HG02970 (cell line): ENCODE measurements around the gene MSX1.
"Not testable (repeated sequence)": the region's sequence is repeated elsewhere in the genome, so short reads cannot be mapped to it uniquely, and the experiment has no call there.

Source experiments
- ATAC-seq: cut with Tn5 transposase; IDR thresholded peaks from one replicate; pipeline ENCODE4 v1.9.1; 2021; ENCODE audit warnings: mild to moderate bottlenecking, moderate library complexity, moderate number of reproducible peaks; ENCODE audit not compliant: unreplicated experiment, low FRiP score

The MSX1 gene

GRCh38 chr4:4859325-4859798 is at the start of gene MSX1:
MSX1 (plus strand) TSS chr4:4859665; CDS start chr4:4859900, 235 bp downstream.
- peak; percentile 81 for ATAC-seq

- no peak for ATAC-seq
Observed at GRCh38 chr4:4810092-4810774, 49.2 kb upstream of the MSX1 start.

- no peak for ATAC-seq
Observed at GRCh38 chr4:4810778-4811177, 48.7 kb upstream of the MSX1 start.

- no peak for ATAC-seq
Observed at GRCh38 chr4:4812145-4812794, 47.2 kb upstream of the MSX1 start.

- ATAC-seq = no peak
Observed at GRCh38 chr4:4818415-4819212, 40.9 kb upstream of the MSX1 start.

- ATAC-seq = no peak
Observed at GRCh38 chr4:4819213-4819606, 40.3 kb upstream of the MSX1 start.

GRCh38 chr4:4820261-4820660 is 39.2 kb upstream of the MSX1 start:
- no peak for ATAC-seq

- ATAC-seq = no peak
Observed at GRCh38 chr4:4820739-4821138, 38.7 kb upstream of the MSX1 start.

GRCh38 chr4:4821577-4821976 is 37.9 kb upstream of the MSX1 start:
- ATAC-seq = no peak

GRCh38 chr4:4822286-4822685 is 37.2 kb upstream of the MSX1 start:
- ATAC-seq = not testable (repeated sequence)

GRCh38 chr4:4823621-4824162 is 35.8 kb upstream of the MSX1 start:
- ATAC-seq = no peak

GRCh38 chr4:4824232-4824631 is 35.2 kb upstream of the MSX1 start:
- no peak for ATAC-seq

- ATAC-seq = no peak
Observed at GRCh38 chr4:4825431-4825830, 34.0 kb upstream of the MSX1 start.

- ATAC-seq = no peak
Observed at GRCh38 chr4:4829837-4830236, 29.6 kb upstream of the MSX1 start.

GRCh38 chr4:4831266-4831665 is 28.2 kb upstream of the MSX1 start:
- no peak for ATAC-seq

- no peak for ATAC-seq
Observed at GRCh38 chr4:4831825-4832224, 27.6 kb upstream of the MSX1 start.

GRCh38 chr4:4836044-4836443 is 23.4 kb upstream of the MSX1 start:
- no peak for ATAC-seq

GRCh38 chr4:4837316-4837715 is 22.1 kb upstream of the MSX1 start:
- no peak for ATAC-seq

- ATAC-seq = no peak
Observed at GRCh38 chr4:4838051-4838935, 21.2 kb upstream of the MSX1 start.
